Activated gamma-delta T cell treated with Interleukin-2 at 50 U/mL for 16 hours (primary cell): ENCODE data around the gene TBC1D24.
"Not testable (repeated sequence)": the region's sequence is repeated elsewhere in the genome, so short reads cannot be mapped to it uniquely, and the experiment has no call there.

Experiments used
- DNase-seq: peaks from one replicate; pipeline ENCODE4 v3.0.0-alpha.2; 2020

The TBC1D24 gene

GRCh38 chr16:2469399-2470233 lies 5.3 kb upstream of the TBC1D24 start:
- no peak for DNase-seq

DNA sequence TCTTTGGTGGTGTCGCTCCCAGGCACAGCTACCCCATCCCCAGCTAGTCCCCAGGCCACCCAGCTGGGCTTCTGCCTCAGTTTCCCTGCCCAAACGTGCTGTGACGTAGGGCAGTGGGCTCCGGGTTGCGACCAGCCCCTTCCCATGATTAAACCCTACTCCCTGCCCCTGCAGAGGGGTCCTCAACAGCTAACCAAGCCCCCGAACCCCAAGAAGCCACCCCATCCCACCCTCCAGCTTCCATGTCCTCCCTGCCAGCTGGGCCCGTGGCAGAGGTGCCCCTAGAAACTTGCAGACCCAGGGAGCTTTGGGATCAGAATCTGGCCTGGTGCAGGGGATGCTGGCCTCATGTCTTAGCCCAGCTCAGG lies 4.7 kb upstream of the TBC1D24 start:
- no peak for DNase-seq

DNA sequence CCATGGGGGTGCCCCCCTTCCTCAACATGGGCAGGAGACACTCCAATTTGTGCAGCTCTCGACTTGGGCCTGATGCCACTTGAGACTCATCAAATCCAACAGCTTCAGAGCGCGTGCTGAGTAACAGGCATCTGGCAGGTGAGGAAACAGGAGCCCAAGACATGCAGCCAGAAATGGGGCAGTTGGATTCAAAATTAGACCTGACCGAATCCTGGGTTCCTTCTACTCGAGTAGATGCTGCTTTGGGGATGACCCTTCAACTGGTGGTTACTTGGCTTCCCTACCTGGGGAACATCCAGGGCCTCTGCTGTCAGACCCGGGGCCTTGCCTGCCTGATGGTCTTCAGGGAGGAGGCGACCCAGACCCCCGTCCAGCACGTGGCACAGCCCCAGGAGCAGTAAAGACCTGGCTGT lies 4.3 kb upstream of the TBC1D24 start:
- DNase-seq: no peak

- no peak for DNase-seq
These were observed 3.8 kb upstream of the TBC1D24 start, which contains the start of gene NTN3 for GRCh38 chr16:2471016-2471652. Gene NTN3 (plus strand): TSS chr16:2471297. CDS start chr16:2471702, 405 bp downstream.

GRCh38 chr16:2471653-2472487 lies 3.1 kb upstream of the TBC1D24 start:
- DNase-seq: no peak

- no peak for DNase-seq
These were observed 2.5 kb upstream of the TBC1D24 start for GRCh38 chr16:2472488-2472864.

DNA sequence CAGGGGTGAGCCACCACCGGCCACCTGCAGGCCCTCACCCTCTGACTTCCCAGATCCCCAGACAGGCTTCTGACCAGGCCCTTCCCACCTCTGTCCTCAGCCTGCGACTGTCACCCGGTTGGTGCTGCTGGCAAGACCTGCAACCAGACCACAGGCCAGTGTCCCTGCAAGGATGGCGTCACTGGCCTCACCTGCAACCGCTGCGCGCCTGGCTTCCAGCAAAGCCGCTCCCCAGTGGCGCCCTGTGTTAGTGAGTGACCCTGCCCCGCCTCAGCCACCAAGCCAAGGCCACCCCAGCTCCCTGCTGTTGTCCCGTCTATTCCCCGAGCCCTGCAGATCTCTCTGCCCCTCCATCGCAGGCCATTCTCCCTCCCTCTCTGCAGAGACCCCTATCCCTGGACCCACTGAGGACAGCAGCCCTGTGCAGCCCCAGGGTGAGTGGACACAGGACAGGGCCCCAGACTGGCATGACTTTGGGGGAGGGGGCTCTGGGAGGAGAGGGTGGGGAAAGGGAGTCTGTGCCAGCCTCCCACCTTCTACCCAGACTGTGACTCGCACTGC lies 2.0 kb upstream of the TBC1D24 start:
- no peak for DNase-seq

DNA sequence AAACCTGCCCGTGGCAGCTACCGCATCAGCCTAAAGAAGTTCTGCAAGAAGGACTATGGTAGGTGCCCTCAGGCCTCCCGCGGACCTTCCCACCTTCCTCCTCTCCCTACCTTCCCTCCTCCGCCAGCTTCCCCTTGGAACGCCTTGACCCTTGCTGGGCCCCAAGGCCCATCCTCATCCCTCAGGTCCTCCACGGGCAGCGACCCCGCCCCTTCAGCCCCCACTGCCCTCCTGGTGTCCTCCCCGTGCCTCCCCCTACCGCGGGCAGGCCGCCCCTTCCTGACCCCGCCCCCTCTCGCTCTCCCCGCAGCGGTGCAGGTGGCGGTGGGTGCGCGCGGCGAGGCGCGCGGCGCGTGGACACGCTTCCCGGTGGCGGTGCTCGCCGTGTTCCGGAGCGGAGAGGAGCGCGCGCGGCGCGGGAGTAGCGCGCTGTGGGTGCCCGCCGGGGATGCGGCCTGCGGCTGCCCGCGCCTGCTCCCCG lies 1.4 kb upstream of the TBC1D24 start:
- no peak for DNase-seq

GRCh38 chr16:2473999-2474876 lies 689 bp upstream of the TBC1D24 start:
- peak; percentile 47 for DNase-seq

- DNase-seq: peak; percentile 37
These were observed 752 bp downstream of the TBC1D24 start for GRCh38 chr16:2475413-2476344.

GRCh38 chr16:2476345-2476720 lies 1.4 kb downstream of the TBC1D24 start:
- no peak for DNase-seq

DNA sequence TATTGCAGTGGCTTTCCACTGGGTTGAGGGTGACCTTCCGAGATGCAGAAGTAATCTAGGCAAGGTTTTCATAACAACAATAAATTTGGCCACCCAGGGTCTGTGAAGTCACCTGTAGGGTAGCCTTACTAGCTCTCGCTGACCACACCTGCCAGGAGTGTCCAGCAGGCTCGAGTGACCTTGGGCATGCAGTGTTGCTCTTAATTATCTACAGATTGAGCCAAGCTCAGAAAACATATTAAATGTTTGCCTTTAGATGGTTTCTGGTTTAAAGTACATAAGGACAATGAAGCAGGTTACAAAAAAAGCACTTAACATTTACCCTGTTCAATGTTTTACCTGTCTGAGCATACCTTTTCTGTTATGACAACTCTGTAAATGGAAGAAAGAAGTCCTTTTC lies 1.8 kb downstream of the TBC1D24 start:
- no peak for DNase-seq

DNA sequence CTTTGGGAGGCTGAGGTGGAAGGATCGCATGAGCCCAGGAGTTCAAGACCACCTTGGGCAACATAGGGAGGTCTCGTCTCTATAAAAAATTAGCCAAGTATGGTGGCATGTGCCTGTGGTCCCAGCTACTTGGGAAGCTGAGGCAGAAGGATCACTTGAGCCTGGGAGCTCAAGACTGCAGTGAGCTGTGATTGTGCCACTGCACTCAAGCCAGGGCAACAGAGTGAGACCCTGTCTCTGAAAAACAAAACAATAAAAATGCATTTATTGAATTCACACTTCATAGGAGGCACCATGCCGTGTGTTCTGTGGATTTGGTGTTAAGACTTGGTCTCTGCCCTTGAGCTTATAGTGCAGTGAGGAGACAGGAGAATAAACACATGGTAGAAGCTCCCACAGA lies 2.4 kb downstream of the TBC1D24 start:
- no peak for DNase-seq

GRCh38 chr16:2478279-2478678 lies 3.4 kb downstream of the TBC1D24 start:
- DNase-seq: no peak

DNA sequence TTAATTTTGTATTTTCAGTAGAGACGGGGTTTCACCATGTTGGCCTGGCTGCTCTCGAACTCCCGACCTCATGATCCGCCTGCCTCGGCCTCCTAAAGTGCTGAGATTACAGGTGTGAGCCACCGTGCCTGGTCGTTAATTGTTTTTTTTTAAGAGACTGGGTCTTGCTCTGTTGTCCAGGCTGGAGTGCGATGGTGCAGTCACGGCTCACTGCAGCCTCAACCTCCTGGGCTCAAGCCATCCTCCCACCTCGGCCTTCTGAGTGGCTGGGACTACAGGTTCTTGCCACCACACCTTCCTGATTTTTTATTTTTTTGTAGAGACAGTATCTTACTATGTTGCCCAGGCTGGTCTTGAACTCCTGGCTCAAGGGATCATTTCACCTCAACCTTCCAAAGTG lies 5.1 kb downstream of the TBC1D24 start:
- not testable (repeated sequence) for DNase-seq

DNA sequence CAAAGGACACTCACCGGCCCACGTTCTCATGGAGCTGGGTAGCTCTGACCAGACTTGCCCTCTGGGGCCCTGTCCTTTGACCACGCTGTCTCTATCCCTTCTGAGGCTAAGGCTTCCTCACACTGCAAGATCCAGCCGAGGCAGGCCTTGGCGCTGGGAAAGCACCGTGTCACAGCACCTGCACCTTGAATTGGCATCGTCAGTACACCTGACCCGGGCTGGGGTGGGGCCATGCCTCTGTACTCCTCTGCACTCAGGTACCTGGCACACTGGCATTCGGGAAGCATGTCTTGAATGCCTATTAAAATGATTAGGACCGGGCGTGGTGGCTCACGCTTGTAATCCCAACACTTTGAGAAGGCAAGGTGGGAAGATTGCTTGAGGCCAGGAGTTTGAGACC lies 6.0 kb downstream of the TBC1D24 start:
- DNase-seq: no peak

- DNase-seq: no peak
These were observed 6.7 kb downstream of the TBC1D24 start for GRCh38 chr16:2481676-2482075.

DNA sequence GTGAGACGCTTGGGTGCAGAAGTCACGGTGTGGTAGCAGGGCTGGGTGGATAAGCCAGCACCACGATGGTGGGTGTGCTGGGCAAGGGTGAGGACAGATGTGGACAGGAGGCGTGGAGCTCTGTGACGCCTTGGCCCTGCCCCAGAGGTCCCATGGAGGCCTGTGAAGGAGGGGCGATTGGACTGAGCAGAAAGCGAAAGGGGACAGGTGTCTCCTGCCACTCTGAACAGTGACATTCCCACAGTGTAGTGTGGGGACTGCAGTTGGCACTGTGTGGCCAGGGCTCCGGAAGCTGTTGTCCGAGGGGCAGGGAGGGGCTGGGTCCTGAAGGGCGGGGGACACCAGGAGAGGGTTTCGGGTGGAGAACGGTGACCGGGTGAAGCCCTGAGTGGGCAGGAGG lies 7.3 kb downstream of the TBC1D24 start:
- DNase-seq: no peak

- no peak for DNase-seq
These were observed 8.0 kb downstream of the TBC1D24 start for GRCh38 chr16:2482708-2483534.
